ENCODE results near the gene TSACC.
"Not testable (repeated sequence)": the region's sequence is repeated elsewhere in the genome, so short reads cannot be mapped to it uniquely, and the experiment has no call there.

TSACC gene

DNA sequence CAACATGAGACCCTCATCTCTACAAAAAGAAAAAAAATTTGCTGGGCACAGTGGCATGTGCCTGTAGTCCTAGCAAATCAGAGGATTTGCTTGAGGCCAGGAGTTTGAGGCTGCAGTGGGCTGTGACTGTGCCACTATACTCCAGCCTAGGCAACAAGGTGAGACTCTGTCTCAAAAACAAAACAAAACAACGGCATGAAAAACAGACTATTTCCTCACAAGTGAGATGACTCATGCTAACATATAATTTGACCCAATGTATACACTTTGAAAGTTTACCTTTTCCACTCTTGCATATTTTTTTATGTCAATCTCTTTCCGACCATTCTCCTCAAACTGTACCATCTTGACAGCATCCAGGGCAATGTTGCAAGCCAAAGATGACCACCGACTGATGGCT lies 17.8 kb upstream of the TSACC start:
- TF ChIP-seq, protein P1, sequence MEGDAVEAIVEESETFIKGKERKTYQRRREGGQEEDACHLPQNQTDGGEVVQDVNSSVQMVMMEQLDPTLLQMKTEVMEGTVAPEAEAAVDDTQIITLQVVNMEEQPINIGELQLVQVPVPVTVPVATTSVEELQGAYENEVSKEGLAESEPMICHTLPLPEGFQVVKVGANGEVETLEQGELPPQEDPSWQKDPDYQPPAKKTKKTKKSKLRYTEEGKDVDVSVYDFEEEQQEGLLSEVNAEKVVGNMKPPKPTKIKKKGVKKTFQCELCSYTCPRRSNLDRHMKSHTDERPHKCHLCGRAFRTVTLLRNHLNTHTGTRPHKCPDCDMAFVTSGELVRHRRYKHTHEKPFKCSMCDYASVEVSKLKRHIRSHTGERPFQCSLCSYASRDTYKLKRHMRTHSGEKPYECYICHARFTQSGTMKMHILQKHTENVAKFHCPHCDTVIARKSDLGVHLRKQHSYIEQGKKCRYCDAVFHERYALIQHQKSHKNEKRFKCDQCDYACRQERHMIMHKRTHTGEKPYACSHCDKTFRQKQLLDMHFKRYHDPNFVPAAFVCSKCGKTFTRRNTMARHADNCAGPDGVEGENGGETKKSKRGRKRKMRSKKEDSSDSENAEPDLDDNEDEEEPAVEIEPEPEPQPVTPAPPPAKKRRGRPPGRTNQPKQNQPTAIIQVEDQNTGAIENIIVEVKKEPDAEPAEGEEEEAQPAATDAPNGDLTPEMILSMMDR (IDR thresholded peaks at IDR 0.05; ENCODE audit: low read depth, low read length), result no peak
- no peak overlapping the region for H3K4me3 ChIP-seq (replicated peaks in 1 of 2; ENCODE audit: low read depth in 2 of 2, low read length in 2 of 2)
- no peak for DNase-seq (ENCODE audit: low read depth in 2 of 2)

GRCh38 chr1:156323179-156323578 lies 15.1 kb upstream of the TSACC start:
- peak in 1 of 2 donors; percentile 59 for DNase-seq (ENCODE audit: low read depth in 2 of 2)

DNA sequence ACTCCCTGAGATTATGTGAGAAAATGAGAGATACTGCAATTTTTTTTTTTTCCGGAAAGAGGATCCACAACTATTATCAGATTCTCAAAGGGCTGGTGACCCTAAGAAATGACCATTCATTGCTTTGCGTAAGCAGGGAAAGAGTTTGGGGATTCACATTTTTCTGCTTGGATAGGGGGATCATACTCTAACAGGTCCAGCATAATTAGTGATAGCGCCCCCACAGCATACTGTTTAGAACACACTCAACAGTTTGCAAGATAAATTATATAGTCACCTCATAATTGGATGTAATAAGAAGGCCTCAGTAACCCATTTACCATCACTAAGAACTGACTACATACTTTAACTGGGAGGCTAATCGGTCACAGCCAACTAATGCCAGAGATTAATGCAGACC lies 2.1 kb upstream of the TSACC start:
- H3K4me3 ChIP-seq (replicated peaks in 1 of 2; ENCODE audit: low read depth in 2 of 2, low read length in 2 of 2), result peak overlapping the region in 1 of 2 donors; percentile 92
- TF ChIP-seq, protein P1 (IDR thresholded peaks at IDR 0.05; ENCODE audit: low read depth, low read length), result no peak
- DNase-seq (ENCODE audit: low read depth in 2 of 2), result no peak

More at GRCh38 chr1:156323179-156323578, 15.1 kb upstream of the TSACC start:
- H3K4me3 ChIP-seq (replicated peaks in 1 of 2; ENCODE audit: low read depth in 2 of 2, low read length in 2 of 2), result not testable (repeated sequence)

DNA sequence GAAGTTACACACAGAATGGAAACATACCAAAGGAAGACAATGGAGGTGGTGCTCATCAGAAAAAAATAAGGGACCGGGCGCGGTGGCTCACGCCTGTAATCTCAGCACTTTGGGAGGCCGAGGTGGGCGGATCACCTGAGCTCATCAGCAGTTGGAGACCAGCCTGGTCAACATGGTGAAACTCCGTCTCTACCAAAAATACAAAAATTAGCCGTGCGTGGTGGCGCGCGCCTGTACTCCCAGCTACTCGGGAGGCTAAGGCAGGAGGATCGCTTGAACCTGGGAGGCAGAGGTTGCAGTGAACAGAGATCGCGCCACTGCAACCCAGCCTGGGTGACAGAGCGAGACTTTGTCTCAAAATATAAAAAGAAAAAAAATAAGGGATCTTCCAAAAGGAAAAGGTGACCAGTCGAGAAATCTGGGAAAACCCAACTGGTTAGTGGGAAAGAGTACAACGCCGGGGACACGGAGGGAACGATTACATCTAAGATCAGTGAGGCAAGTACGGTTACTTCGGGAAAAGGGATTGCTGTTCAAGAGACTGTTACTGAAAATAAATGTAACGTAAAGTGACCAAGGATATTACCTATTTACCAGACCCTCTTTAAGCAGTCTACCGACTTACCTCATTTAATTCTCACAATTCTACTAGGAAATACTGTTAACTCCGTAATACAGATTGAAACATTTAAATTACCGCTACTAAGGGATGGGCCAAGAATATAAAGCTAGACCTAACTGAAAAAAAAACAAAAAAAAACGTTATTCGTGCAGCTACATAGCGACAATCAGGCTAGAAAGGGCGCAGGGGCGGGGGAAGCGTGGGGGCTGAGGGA lies 1.1 kb upstream of the TSACC start:
- TF ChIP-seq, protein P1 (IDR thresholded peaks at IDR 0.05; ENCODE audit: low read depth, low read length), result no peak
- DNase-seq (ENCODE audit: low read depth in 2 of 2), result peak; percentile 5 to 12
- H3K4me3 ChIP-seq (replicated peaks in 1 of 2; ENCODE audit: low read depth in 2 of 2, low read length in 2 of 2), result peak overlapping the region; percentile 89 to 92

DNA sequence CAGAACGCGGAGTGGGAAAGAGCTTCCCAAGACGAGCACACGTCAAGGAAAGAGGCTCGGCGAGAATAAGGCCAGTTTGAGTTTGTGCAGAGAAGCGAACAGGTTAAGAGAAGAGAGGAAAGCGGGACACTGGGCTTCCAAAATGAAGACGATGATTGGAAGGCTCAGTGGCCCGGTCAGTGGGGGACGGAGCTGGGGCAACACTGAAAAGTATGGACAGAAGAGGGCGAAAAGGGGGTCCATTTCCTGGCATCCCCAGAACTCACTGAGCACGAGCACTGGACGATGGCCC lies 492 bp upstream of the TSACC start:
- H3K4me3 ChIP-seq (replicated peaks in 1 of 2; ENCODE audit: low read depth in 2 of 2, low read length in 2 of 2), result peak overlapping the region; percentile 89 to 92
- TF ChIP-seq, protein P1 (IDR thresholded peaks at IDR 0.05; ENCODE audit: low read depth, low read length), result peak; percentile 9
- DNase-seq (ENCODE audit: low read depth in 2 of 2), result no peak

- no peak overlapping the region for H3K4me3 ChIP-seq (replicated peaks in 1 of 2; ENCODE audit: low read depth in 2 of 2, low read length in 2 of 2)
These were observed 4.0 kb downstream of the TSACC start for GRCh38 chr1:156342166-156342955.

DNA sequence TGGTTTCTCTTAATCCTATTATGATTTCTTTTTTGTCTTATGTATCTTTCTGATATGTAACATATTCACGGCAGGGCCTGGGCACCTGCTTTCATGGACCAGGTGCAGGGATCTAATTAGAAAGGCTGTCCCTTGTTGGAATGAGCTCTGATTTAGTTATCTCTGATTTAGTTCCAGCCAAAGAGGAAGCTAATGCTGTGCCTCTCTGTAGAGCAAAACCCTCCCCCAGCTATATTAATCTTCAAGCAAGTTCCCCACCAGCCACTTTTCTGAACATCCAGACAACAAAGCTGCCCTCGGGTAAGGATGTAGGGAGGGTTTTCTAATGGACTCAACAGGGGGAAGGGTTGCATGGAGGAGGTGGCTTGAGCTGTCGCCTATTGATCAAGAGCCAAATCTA lies 6.1 kb downstream of the TSACC start:
- H3K4me3 ChIP-seq (replicated peaks in 1 of 2; ENCODE audit: low read depth in 2 of 2, low read length in 2 of 2), result no peak overlapping the region
- TF ChIP-seq, protein P1 (IDR thresholded peaks at IDR 0.05; ENCODE audit: low read depth, low read length), result no peak
- no peak for DNase-seq (ENCODE audit: low read depth in 2 of 2)

More at GRCh38 chr1:156342166-156342955, 4.0 kb downstream of the TSACC start:
- TF ChIP-seq, protein P1 (IDR thresholded peaks at IDR 0.05; ENCODE audit: low read depth, low read length), result no peak
- peak in 1 of 2 donors; percentile 12 for DNase-seq (ENCODE audit: low read depth in 2 of 2)

- not testable (repeated sequence) for H3K4me3 ChIP-seq (replicated peaks in 1 of 2; ENCODE audit: low read depth in 2 of 2, low read length in 2 of 2); DNase-seq (ENCODE audit: low read depth in 2 of 2)
These were observed 7.7 kb downstream of the TSACC start for GRCh38 chr1:156346035-156346434.

All from cardiac fibroblast (primary cell).